H9 (cell line): ENCODE data around the gene TMEM47. TPM values are rescaled to one million over a fixed set of nuclear protein-coding genes. Genes with fewer than 3 reads are reported as not detected.

ENCODE experiments used
- DNase-seq: peaks from one replicate; pipeline ENCODE4 v3.0.0-alpha.2; 2017
- H2AFZ ChIP-seq: one replicate; pipeline ENCODE4 v1.6.1; 2013; ENCODE audit warnings: mild to moderate bottlenecking, low read length, control low read depth, moderate library complexity
- H2AK5ac ChIP-seq: 2 replicates; pipeline ENCODE4 v1.6.1; 2013; ENCODE audit warnings: low read length, control low read depth, mixed read lengths; ENCODE audit not compliant: insufficient read length
- H2BK120ac ChIP-seq: one replicate; pipeline ENCODE4 v1.6.1; 2013; ENCODE audit warnings: low read depth, mild to moderate bottlenecking, low read length, control low read depth, inconsistent platforms; ENCODE audit not compliant: poor library complexity, severe bottlenecking
- H2BK12ac ChIP-seq: 2 replicates; pipeline ENCODE4 v1.6.1; 2013; ENCODE audit warnings: low read length, control low read depth, mixed read lengths, low read depth; ENCODE audit not compliant: insufficient read length
- H2BK15ac ChIP-seq: 2 replicates; pipeline ENCODE4 v1.6.1; 2013; ENCODE audit warnings: low read depth, low read length, control low read depth
- H2BK20ac ChIP-seq: one replicate; pipeline ENCODE4 v1.6.1; 2013; ENCODE audit warnings: low read depth, mild to moderate bottlenecking, low read length, control low read depth, inconsistent platforms; ENCODE audit not compliant: poor library complexity, severe bottlenecking
- H2BK5ac ChIP-seq: 2 replicates; pipeline ENCODE4 v1.6.1; 2013; ENCODE audit warnings: low read length, control low read depth, mixed read lengths; ENCODE audit not compliant: insufficient read length
- H3K14ac ChIP-seq: 2 replicates; pipeline ENCODE4 v1.6.1; 2013; ENCODE audit warnings: low read length, control low read depth; ENCODE audit not compliant: insufficient read depth
- H3K18ac ChIP-seq: 2 replicates; pipeline ENCODE4 v1.6.1; 2013; ENCODE audit warnings: low read depth, mild to moderate bottlenecking, mixed read lengths, low read length, control low read depth; ENCODE audit not compliant: insufficient read length
- H3K23ac ChIP-seq: 2 replicates; pipeline ENCODE4 v1.6.1; 2013; ENCODE audit warnings: low read length, control low read depth, mixed read lengths, low read depth; ENCODE audit not compliant: insufficient read length
- H3K23me2 ChIP-seq: 2 replicates; pipeline ENCODE4 v1.6.1; 2013; ENCODE audit warnings: low read depth, mild to moderate bottlenecking, mixed read lengths, low read length, control low read depth; ENCODE audit not compliant: insufficient read length, poor library complexity, severe bottlenecking
- H3K27ac ChIP-seq: 2 replicates; pipeline ENCODE4 v1.5.1; 2013; ENCODE audit warnings: low read length, control low read depth, mixed read lengths, low read depth; ENCODE audit not compliant: insufficient read length
- H3K27me3 ChIP-seq: 2 replicates; pipeline ENCODE4 v1.6.1; 2013; ENCODE audit warnings: low read length, control low read depth, inconsistent platforms; ENCODE audit not compliant: insufficient read depth
- H3K4ac ChIP-seq: 2 replicates; pipeline ENCODE4 v1.6.1; 2013; ENCODE audit warnings: low read depth, mild to moderate bottlenecking, control low read depth, inconsistent platforms, low read length, moderate library complexity
- H3K4me1 ChIP-seq: 2 replicates; pipeline ENCODE4 v1.6.1; 2013; ENCODE audit warnings: low read length, control low read depth, inconsistent platforms; ENCODE audit not compliant: insufficient read depth
- H3K4me2 ChIP-seq: 2 replicates; pipeline ENCODE4 v1.6.1; 2013; ENCODE audit warnings: low read length, control low read depth, mixed read lengths; ENCODE audit not compliant: insufficient read length, insufficient read depth
- H3K56ac ChIP-seq: 2 replicates; pipeline ENCODE4 v1.6.1; 2013; ENCODE audit warnings: low read depth, mild to moderate bottlenecking, mixed read lengths, low read length, control low read depth; ENCODE audit not compliant: insufficient read length
- H3K79me1 ChIP-seq: 2 replicates; pipeline ENCODE4 v1.6.1; 2013; ENCODE audit warnings: low read depth, mild to moderate bottlenecking, moderate library complexity, low read length, control low read depth, inconsistent platforms; ENCODE audit not compliant: insufficient read depth, poor library complexity, severe bottlenecking
- H3K79me2 ChIP-seq: 2 replicates; pipeline ENCODE4 v1.6.1; 2013; ENCODE audit warnings: low read length, control low read depth, inconsistent platforms; ENCODE audit not compliant: insufficient read depth
- H3K9ac ChIP-seq: 2 replicates; pipeline ENCODE4 v1.6.1; 2013; ENCODE audit warnings: low read length, control low read depth, mixed read lengths; ENCODE audit not compliant: insufficient read length; ENCODE audit errors: extremely low read depth
- H3K9me3 ChIP-seq: one replicate; pipeline ENCODE4 v1.6.1; 2013; ENCODE audit warnings: low read depth, low read length, inconsistent platforms; ENCODE audit not compliant: control insufficient read depth
- H3T11ph ChIP-seq: one replicate; pipeline ENCODE4 v1.6.1; 2013; ENCODE audit warnings: mild to moderate bottlenecking, low read length, control low read depth, inconsistent platforms
- H4K20me1 ChIP-seq: one replicate; pipeline ENCODE4 v1.6.1; 2013; ENCODE audit not compliant: control insufficient read depth, insufficient read length, insufficient read depth
- H4K5ac ChIP-seq: 2 replicates; pipeline ENCODE4 v1.6.1; 2013; ENCODE audit warnings: low read depth, mild to moderate bottlenecking, mixed read lengths, low read length, control low read depth; ENCODE audit not compliant: insufficient read length
- H4K8ac ChIP-seq: replicated peaks from 2 replicates; pipeline ENCODE4 v1.6.1; 2013; ENCODE audit warnings: low read length, control low read depth, mixed read lengths, low read depth; ENCODE audit not compliant: insufficient read length
- H4K91ac ChIP-seq: 2 replicates; pipeline ENCODE4 v1.6.1; 2013; ENCODE audit warnings: low read depth, mild to moderate bottlenecking, moderate library complexity, mixed read lengths, low read length, control low read depth; ENCODE audit not compliant: insufficient read length
- H3K27ac Mint-ChIP-seq, 3 experiments: 2 replicates in 2 of 3; 3 replicates in 1 of 3; pipeline ENCODE4 v1.8.0; 2020 to 2021; ENCODE audit warnings: mixed read lengths in 3 of 3, mild to moderate bottlenecking in 1 of 3, moderate library complexity in 1 of 3
- H3K27me3 Mint-ChIP-seq: 2 replicates; pipeline ENCODE4 v1.8.0; 2021; ENCODE audit warnings: low read depth, mild to moderate bottlenecking, moderate library complexity, mixed read lengths
- H3K36me3 Mint-ChIP-seq, 3 experiments: 2 replicates in 2 of 3; 3 replicates in 1 of 3; pipeline ENCODE4 v1.8.0; 2020 to 2021; ENCODE audit warnings: low read depth in 3 of 3, mixed read lengths in 3 of 3; ENCODE audit not compliant: insufficient read depth in 1 of 3
- H3K4me1 Mint-ChIP-seq, 2 experiments: 2 replicates each; pipeline ENCODE4 v1.8.0; 2020; ENCODE audit warnings: mixed read lengths in 2 of 2
- H3K4me3 Mint-ChIP-seq, 2 experiments: 2 replicates in 1 of 2; 3 replicates in 1 of 2; pipeline ENCODE4 v1.8.0; 2020 to 2021; ENCODE audit warnings: mild to moderate bottlenecking in 2 of 2, mixed read lengths in 2 of 2, moderate library complexity in 1 of 2
- H3K9me3 Mint-ChIP-seq, 2 experiments: 2 replicates in 1 of 2; 3 replicates in 1 of 2; pipeline ENCODE4 v1.8.0; 2020; ENCODE audit warnings: mild to moderate bottlenecking in 2 of 2, mixed read lengths in 2 of 2, moderate library complexity in 1 of 2
- CTCF ChIP-seq: fragments of 200-600 bp; sonication (generic); conservative IDR thresholded peaks from 3 replicates; pipeline ENCODE4 v1.8.0; 2021; ENCODE audit warnings: antibody characterized with exemption, mild to moderate bottlenecking
- WGBS: extraction: QIAGEN DNeasy Blood & Tissue Kit; methylation state at CpG from one replicate; pipeline ENCODE4 v1.1.7; 2013; ENCODE audit warnings: missing lambda C conversion rate, low lambda C conversion rate, mixed read lengths; ENCODE audit not compliant: insufficient read length; ENCODE audit errors: extremely low coverage; 5-methylcytosine and 5-hydroxymethylcytosine counted together
- total RNA-seq: library from RNA; stranded (reverse); gene quantifications from 2 replicates; pipeline ENCODE4 v1.2.1, GENCODE V29; 2021

TMEM47 gene
- total RNA-seq, 1 experiment from 2014 or later: 26.0 TPM

- no peaks in the 10 kb centered on the region; the same call in 1 of the 2 replicates for H3K4me1 ChIP-seq
- no CpG with 5 or more reads among the region's 27 CpGs for WGBS
- Mint-ChIP-seq H3K9me3 (peaks cover 4 to 65% of the 10 kb centered on the region in 2 experiments; a peak in 4 of 5 replicates), H3K4me1 (peaks cover 57 to 61% of the 10 kb centered on the region in 2 experiments), H3K36me3 (peaks cover 0 to 9% (median 4%) of the 10 kb centered on the region in 3 experiments; a peak in 5 of 7 replicates), H3K27ac (peak overlapping the region in 1 of 3 experiments; percentile 9; a peak in 1 of 7 replicates), H3K4me3 (peak overlapping the region; percentile 81 to 88), H3K27me3 (peaks cover 6% of the 10 kb centered on the region)
- H3K79me2 ChIP-seq: peaks cover 24% of the 10 kb centered on the region; the same call in 1 of the 2 replicates
- H3K23ac ChIP-seq: no peak overlapping the region
- no peak overlapping the region for H4K91ac ChIP-seq
- H3K27ac ChIP-seq: no peak overlapping the region
- no peak overlapping the region for H2BK12ac ChIP-seq
- no peak overlapping the region for H2AFZ ChIP-seq
- H3T11ph ChIP-seq: no peak overlapping the region
- DNase-seq: peak; percentile 36
- no peak overlapping the region for H2BK120ac ChIP-seq
- H3K23me2 ChIP-seq: no peaks in the 10 kb centered on the region
- H2BK20ac ChIP-seq: no peak overlapping the region
- H3K4me2 ChIP-seq: peak overlapping the region; percentile 95
- no peak overlapping the region for H4K5ac ChIP-seq
- H4K20me1 ChIP-seq: no peaks in the 10 kb centered on the region
- peak overlapping the region; percentile 76 for H3K9ac ChIP-seq
- no peaks in the 10 kb centered on the region for H3K9me3 ChIP-seq
- H3K14ac ChIP-seq: no peak overlapping the region
- no peak overlapping the region for H4K8ac ChIP-seq
- H3K18ac ChIP-seq: peak overlapping the region; percentile 29
- no peak for TF ChIP-seq CTCF
- H3K79me1 ChIP-seq: no peaks in the 10 kb centered on the region
- no peak overlapping the region for H2AK5ac ChIP-seq
- no peaks in the 10 kb centered on the region for H3K27me3 ChIP-seq
- no peak overlapping the region for H2BK15ac ChIP-seq
- H3K56ac ChIP-seq: no peak overlapping the region
- H2BK5ac ChIP-seq: no peak overlapping the region
- H3K4ac ChIP-seq: no peak overlapping the region
These were observed 631 bp downstream of the TMEM47 start for GRCh38 chrX:34656467-34656841.
